ENCODE data around the gene SMARCC1.

SMARCC1 gene

GRCh38 chr3:47601281-47601680 lies 180.4 kb downstream of the SMARCC1 start:
- no peak for DNase-seq (ENCODE audit: low read depth)
- TF ChIP-seq CTCF (conservative IDR thresholded peaks at IDR 0.05; ENCODE audit: low read depth, low read length) = no peak
- H3K4me3 ChIP-seq (ENCODE audit: low read depth, low read length) = no peak overlapping the region

GRCh38 chr3:47594792-47595191 lies 186.9 kb downstream of the SMARCC1 start:
- DNase-seq (ENCODE audit: low read depth) = no peak
- no peak for TF ChIP-seq CTCF (conservative IDR thresholded peaks at IDR 0.05; ENCODE audit: low read depth, low read length)
- H3K4me3 ChIP-seq (ENCODE audit: low read depth, low read length) = no peak overlapping the region

GRCh38 chr3:47592066-47592795 lies 189.5 kb downstream of the SMARCC1 start:
- no peak for TF ChIP-seq CTCF (conservative IDR thresholded peaks at IDR 0.05; ENCODE audit: low read depth, low read length)
- DNase-seq (ENCODE audit: low read depth) = no peak
- no peak overlapping the region for H3K4me3 ChIP-seq (ENCODE audit: low read depth, low read length)

GRCh38 chr3:47590216-47590615 lies 191.5 kb downstream of the SMARCC1 start:
- TF ChIP-seq CTCF (conservative IDR thresholded peaks at IDR 0.05; ENCODE audit: low read depth, low read length) = no peak
- no peak overlapping the region for H3K4me3 ChIP-seq (ENCODE audit: low read depth, low read length)
- no peak for DNase-seq (ENCODE audit: low read depth)

- no peak overlapping the region for H3K4me3 ChIP-seq (ENCODE audit: low read depth, low read length)
These were observed 193.1 kb downstream of the SMARCC1 start for GRCh38 chr3:47588587-47588986.

GRCh38 chr3:47588053-47588452 lies 193.6 kb downstream of the SMARCC1 start:
- TF ChIP-seq CTCF (conservative IDR thresholded peaks at IDR 0.05; ENCODE audit: low read depth, low read length) = no peak
- no peak for DNase-seq (ENCODE audit: low read depth)
- no peak overlapping the region for H3K4me3 ChIP-seq (ENCODE audit: low read depth, low read length)

More at GRCh38 chr3:47588587-47588986, 193.1 kb downstream of the SMARCC1 start:
- no peak for DNase-seq (ENCODE audit: low read depth)
- TF ChIP-seq CTCF (conservative IDR thresholded peaks at IDR 0.05; ENCODE audit: low read depth, low read length) = no peak

- H3K4me3 ChIP-seq (ENCODE audit: low read depth, low read length) = no peak overlapping the region
These were observed 194.9 kb downstream of the SMARCC1 start for GRCh38 chr3:47586746-47587145.

More at GRCh38 chr3:47586746-47587145, 194.9 kb downstream of the SMARCC1 start:
- no peak for DNase-seq (ENCODE audit: low read depth)
- TF ChIP-seq CTCF (conservative IDR thresholded peaks at IDR 0.05; ENCODE audit: low read depth, low read length) = no peak

Data from choroid plexus epithelial cell (primary cell).